Lung (tissue), 12 donors: ENCODE data around the gene SPEF2. TPM values are rescaled to one million over a fixed set of nuclear protein-coding genes. Genes with fewer than 3 reads are reported as not detected.

Experiments
- ATAC-seq: fragments of 200-7000 bp; cut with Tn5 transposase; one replicate; pipeline ENCODE4 v1.9.1; 2020; ENCODE audit warnings: moderate number of reproducible peaks; ENCODE audit not compliant: insufficient read depth, low FRiP score
- DNase-seq, 3 donors: peaks; one replicate each; pipeline ENCODE4 v3.0.0-alpha.2; 2013 to 2017
- H3K27ac ChIP-seq, 2 donors: one replicate each; pipeline ENCODE4 v1.5.1; 2013; ENCODE audit warnings: mild to moderate bottlenecking in 2 of 2, moderate library complexity in 2 of 2, control low read depth in 1 of 2, inconsistent platforms in 1 of 2, low read depth in 1 of 2, low read length in 1 of 2
- H3K27me3 ChIP-seq, 3 donors: one replicate each; pipeline ENCODE4 v1.5.1; 2013; ENCODE audit warnings: low read length in 2 of 3; ENCODE audit not compliant: control insufficient read depth in 3 of 3, insufficient read depth in 3 of 3
- H3K36me3 ChIP-seq, 4 donors: one replicate each; pipeline ENCODE4 v1.5.1; 2013; ENCODE audit warnings: low read length in 4 of 4, mild to moderate bottlenecking in 1 of 4, moderate library complexity in 1 of 4; ENCODE audit not compliant: control insufficient read depth in 4 of 4, insufficient read depth in 4 of 4
- H3K4me1 ChIP-seq, 5 donors: one replicate each; pipeline ENCODE4 v1.5.1; 2013; ENCODE audit warnings: low read length in 5 of 5, mild to moderate bottlenecking in 2 of 5, moderate library complexity in 1 of 5; ENCODE audit not compliant: control insufficient read depth in 5 of 5, insufficient read depth in 5 of 5
- H3K4me3 ChIP-seq: one replicate; pipeline ENCODE4 v1.5.1; 2013; ENCODE audit warnings: mild to moderate bottlenecking, control low read depth, moderate library complexity
- H3K9ac ChIP-seq, 2 donors: one replicate each; pipeline ENCODE4 v1.5.1; 2013; ENCODE audit warnings: low read length in 2 of 2, control low read depth in 1 of 2; ENCODE audit not compliant: insufficient read depth in 1 of 2
- H3K9me3 ChIP-seq, 4 donors: one replicate each; pipeline ENCODE4 v1.5.1; 2013; ENCODE audit warnings: low read length in 3 of 4, mild to moderate bottlenecking in 1 of 4, moderate library complexity in 1 of 4; ENCODE audit not compliant: control insufficient read depth in 4 of 4, insufficient read depth in 3 of 4
- CTCF ChIP-seq: IDR thresholded peaks from 2 replicates; pipeline ENCODE4 v1.5.1; 2012; ENCODE audit warnings: mild to moderate bottlenecking; ENCODE audit errors: control extremely low read depth, extremely low read depth
- WGBS, 2 donors: extraction: QIAGEN DNeasy Blood & Tissue Kit; methylation state at CpG; one replicate each; pipeline ENCODE4 v1.1.7; 2013; 5-methylcytosine and 5-hydroxymethylcytosine counted together
- polyA plus RNA-seq, 2 donors: library from polyadenylated mRNA; stranded (reverse); fragments of 200-250 nt; gene quantifications; one replicate each; pipeline ENCODE4 v1.2.1, GENCODE V29; 2013
- total RNA-seq, 2 donors: library from RNA; depleted of rRNA in 1 of 2; stranded (reverse); fragments of >200 nt in 1 of 2; gene quantifications; one replicate each; pipeline ENCODE4 v1.2.1, GENCODE V29; 2014 to 2021
- donor health status: control.
- donor health status: control.
- donor health status: Bipolar disorder and iron deficiency.
- donor health status: healthy.
- donor health status: DM: yes; HTN: yes; CAD: no.

The SPEF2 gene
- total and polyA plus RNA-seq, 4 donors: 2.7 to 73.9 (median 11.3) TPM

GRCh38 chr5:35587419-35587818, 30.2 kb upstream of the SPEF2 start:
- no peak overlapping the region for H3K4me3 ChIP-seq
- ATAC-seq (no peak), DNase-seq (no peak)
- no peaks in the 10 kb centered on the region for H3K36me3 ChIP-seq
- no peak overlapping the region for H3K9ac ChIP-seq
- WGBS, 2 donors: 54 to 67% methylated on average over 2 of the region's 2 CpGs
- H3K27me3 ChIP-seq: peaks cover 0 to 3% (median 0%) of the 10 kb centered on the region in 3 donors
- H3K4me1 ChIP-seq: no peaks in the 10 kb centered on the region
- H3K9me3 ChIP-seq: no peaks in the 10 kb centered on the region
- no peak for TF ChIP-seq CTCF
- H3K27ac ChIP-seq: no peak overlapping the region

- Histone ChIP-seq H3K27me3 (peaks cover 0 to 3% (median 0%) of the 10 kb centered on the region in 3 donors), H3K9ac (no peak overlapping the region), H3K27ac (no peak overlapping the region), H3K4me1 (no peaks in the 10 kb centered on the region), H3K36me3 (no peaks in the 10 kb centered on the region), H3K9me3 (no peaks in the 10 kb centered on the region), H3K4me3 (no peak overlapping the region)
- DNase-seq (no peak), ATAC-seq (no peak)
- TF ChIP-seq CTCF: no peak
- WGBS, 2 donors: 68 to 72% methylated on average over 1 of the region's 1 CpG
These were observed 24.3 kb upstream of the SPEF2 start for GRCh38 chr5:35593338-35593737.

GRCh38 chr5:35598707-35599370, 18.8 kb upstream of the SPEF2 start:
- Histone ChIP-seq H3K9me3 (peaks cover 0 to 3% (median 0%) of the 10 kb centered on the region in 4 donors), H3K27ac (no peak overlapping the region), H3K4me1 (no peaks in the 10 kb centered on the region), H3K9ac (no peak overlapping the region), H3K4me3 (no peak overlapping the region), H3K36me3 (no peaks in the 10 kb centered on the region), H3K27me3 (no peaks in the 10 kb centered on the region)
- DNase-seq: peak in 1 of 3 donors; percentile 19
- no peak for TF ChIP-seq CTCF
- 90 to 99% methylated on average over 2 of the region's 2 CpGs for WGBS, 2 donors
- no peak for ATAC-seq

GRCh38 chr5:35600591-35600990, 17.1 kb upstream of the SPEF2 start:
- H3K27ac ChIP-seq: no peak overlapping the region
- H3K9ac ChIP-seq: no peak overlapping the region
- ATAC-seq: no peak
- DNase-seq: no peak
- H3K9me3 ChIP-seq: peaks cover 0 to 12% (median 0%) of the 10 kb centered on the region in 4 donors
- no peak overlapping the region for H3K4me3 ChIP-seq
- H3K36me3 ChIP-seq: no peaks in the 10 kb centered on the region
- H3K27me3 ChIP-seq: no peaks in the 10 kb centered on the region
- H3K4me1 ChIP-seq: no peaks in the 10 kb centered on the region
- TF ChIP-seq CTCF: no peak
